ENCODE data around the gene RHBDL1.
"Not testable (repeated sequence)": the region's sequence is repeated elsewhere in the genome, so short reads cannot be mapped to it uniquely, and the experiment has no call there.

The RHBDL1 gene

DNA sequence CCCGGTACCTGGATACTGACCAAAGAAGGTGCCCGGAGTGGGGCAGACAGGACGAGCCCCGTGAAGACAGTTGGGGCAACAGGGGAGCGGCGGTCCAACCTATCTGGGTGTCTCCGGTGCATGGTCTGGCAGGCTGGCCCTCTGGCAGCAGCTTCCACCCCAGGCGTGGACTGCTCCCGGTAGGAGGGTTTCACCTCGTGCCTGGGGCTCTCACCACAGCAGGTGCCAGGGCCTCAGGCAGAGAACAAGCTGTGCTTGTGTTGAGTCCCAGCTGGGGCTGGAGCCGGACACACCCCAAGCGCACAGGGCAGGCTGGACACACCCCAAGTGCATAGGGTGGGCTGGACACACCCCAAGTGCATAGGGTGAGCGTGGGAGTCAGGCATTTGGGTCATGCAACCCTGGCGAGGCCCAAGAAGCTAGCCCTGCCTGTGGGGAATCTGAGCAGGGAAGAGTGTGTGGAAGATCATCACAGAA lies 31.6 kb downstream of the RHBDL1 start:
- DNase-seq (ENCODE audit: low read depth): no peak

DNA sequence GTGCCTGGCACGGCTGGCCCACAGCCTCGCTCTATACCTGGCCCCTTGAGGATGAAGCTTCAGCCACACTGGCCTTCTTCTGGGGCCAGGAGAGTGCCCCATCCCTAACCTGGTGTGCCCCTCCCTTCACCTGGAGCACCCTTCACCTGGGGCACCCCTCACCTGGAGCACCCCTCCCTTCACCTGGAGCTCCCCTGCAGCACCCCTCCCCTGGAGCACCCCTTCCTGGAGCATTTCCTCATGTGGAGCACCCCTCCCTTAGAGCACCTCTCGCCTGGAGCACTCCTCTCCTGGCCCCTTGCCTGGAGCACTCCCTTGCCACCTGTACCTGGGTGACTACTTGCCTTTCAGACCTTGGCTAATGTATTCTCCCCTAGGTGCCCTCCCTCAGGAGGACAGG lies 32.5 kb downstream of the RHBDL1 start:
- DNase-seq (ENCODE audit: low read depth): no peak

DNA sequence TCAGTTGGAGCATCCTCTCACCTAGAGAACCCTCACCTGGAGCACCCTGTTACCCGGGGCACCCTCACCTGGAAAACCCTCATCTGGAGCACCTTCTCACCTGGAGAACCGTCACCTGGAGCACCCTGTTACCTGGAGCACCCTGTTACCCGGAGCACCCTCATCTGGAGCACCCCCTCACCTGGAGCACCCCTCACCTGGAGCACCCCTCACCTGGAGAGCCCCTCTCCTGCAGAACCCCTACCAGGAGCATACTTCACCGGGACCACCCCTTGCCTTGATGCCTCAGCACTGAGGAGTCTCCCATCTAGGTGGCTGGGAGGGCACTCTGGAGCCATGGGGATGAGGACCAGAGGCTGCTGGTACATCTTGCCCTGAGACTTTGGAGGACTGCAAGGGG lies 33.5 kb downstream of the RHBDL1 start:
- no peak for DNase-seq (ENCODE audit: low read depth)

DNA sequence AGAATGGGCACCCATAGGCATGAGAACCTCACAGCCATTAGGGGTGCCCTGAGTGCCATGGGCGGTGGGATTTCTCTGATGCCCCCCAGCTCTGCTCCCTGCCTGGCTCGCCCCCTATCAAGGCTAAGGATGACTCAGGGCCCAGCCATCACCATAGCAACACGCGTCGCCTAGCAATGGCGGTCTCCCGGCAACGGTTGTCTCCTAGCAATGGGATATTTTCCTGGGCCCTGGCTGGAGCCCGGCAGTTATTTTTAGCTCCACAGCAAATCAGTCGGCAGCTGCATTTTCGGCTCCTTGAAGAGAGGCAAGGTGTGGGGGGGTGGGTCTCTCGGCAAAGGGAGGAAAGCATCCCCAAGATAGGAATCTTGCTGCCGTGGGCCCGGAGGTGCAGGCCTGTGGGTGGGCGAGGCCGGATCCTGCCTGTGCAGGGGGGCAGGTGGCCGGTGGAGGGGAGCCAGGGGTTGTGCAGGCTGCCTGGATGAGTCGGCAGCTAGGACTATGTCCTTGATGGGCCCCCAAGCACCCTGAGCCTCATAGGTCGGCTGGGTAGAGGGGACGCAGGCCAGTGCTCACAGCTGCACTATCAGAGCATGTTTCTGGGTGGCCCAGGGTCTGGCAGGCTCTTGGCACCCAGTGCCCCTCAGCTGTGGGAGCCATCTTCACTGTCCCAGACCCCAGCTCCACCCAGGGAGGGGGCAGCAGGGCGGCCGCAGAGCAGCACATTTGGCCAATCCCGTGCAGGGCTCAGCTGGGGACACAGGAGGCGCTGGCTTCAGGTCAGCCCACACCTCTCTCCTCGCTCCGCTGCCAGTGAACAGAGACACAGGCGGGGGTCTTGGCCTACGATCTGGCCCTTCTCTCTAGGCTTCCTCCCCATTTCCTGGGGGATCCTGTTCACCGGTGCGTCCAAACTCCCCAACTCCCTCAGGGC lies 34.4 kb downstream of the RHBDL1 start:
- DNase-seq (ENCODE audit: low read depth): no peak

DNA sequence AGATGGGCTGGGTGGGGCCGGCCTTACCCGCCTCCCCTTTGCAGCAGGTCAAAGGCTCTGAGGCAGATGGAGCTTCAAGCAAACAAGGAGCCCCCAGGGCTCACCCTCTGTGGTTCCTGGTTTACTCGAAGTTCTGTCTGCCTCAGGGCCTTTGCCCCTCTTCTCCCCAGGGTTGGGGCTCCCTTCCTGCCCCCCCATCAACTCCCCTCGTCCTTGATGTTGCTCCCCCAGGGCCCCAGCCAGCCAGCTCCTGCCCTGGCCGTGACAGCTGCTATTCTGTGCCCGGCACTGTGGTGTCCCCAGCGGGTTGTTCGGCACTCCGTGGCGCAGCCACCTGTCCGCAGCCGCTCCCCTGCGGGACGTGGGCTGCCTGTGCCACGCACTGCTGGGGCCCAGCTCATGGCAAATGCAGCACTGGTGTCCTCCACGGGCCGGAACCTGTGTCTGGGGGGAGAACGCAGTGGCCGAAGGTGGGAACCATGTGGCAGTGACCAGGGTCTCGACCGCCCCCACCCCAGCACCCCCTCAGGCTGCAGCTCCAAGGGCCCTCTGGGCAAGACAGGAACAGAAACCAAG lies 35.1 kb downstream of the RHBDL1 start:
- DNase-seq (ENCODE audit: low read depth): no peak

DNA sequence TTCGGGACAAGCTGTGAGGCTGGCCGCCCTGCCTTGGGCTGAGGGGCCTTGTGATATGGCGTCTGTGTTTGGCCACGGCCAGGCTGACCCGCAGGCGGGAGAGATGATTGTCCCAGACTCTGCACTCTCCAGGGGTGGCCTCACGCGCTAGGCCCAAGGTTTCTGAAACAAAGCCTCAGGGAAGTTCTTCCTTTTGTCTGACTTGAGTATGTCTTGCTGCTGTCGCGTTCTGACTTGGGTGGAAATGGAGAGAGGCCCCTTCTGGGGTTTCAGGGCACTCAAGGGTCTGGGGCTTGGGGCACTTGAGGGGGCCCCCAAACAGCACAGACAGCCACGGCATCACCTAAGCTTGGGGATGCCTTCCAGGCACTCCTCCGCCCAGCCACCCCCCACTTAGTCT lies 35.6 kb downstream of the RHBDL1 start:
- no peak for DNase-seq (ENCODE audit: low read depth)

DNA sequence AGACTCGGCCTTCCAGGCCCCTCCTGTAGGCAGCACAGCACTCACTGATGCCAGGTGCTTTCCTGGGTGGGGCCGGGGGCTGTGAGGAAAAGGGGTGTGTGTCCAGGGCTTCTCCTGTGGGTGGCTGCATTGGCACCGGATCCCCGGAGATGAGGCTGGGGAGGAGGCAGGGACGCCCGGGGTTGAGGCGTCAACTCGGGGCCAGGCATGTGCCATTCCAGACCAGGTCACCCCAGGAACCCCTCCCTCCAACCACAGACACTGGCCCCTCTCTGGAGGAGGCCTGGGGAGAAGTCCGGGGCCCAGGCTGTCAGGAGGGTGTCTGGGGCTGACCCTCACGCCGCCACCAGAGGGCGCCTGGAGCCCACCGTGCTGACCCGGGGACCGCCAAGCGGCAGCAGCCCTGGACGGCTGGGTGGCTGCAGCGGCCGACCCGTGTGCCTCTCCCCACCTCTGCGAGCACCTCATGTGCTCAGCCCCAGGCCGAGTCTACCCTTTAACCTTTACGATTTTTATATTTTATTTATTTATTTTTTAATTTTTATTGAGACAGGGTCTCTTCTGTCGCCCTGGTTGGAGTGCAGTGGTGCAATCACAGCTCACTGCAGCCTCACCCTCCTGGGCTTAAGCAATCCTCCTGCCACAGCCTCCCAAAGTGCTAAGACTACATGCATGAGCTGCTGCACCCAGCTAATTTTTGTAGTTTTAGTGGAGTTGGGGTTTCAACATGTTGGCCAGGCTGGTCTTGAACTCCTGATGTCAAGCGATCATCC lies 36.3 kb downstream of the RHBDL1 start:
- peak; percentile 66 for DNase-seq (ENCODE audit: low read depth)

DNA sequence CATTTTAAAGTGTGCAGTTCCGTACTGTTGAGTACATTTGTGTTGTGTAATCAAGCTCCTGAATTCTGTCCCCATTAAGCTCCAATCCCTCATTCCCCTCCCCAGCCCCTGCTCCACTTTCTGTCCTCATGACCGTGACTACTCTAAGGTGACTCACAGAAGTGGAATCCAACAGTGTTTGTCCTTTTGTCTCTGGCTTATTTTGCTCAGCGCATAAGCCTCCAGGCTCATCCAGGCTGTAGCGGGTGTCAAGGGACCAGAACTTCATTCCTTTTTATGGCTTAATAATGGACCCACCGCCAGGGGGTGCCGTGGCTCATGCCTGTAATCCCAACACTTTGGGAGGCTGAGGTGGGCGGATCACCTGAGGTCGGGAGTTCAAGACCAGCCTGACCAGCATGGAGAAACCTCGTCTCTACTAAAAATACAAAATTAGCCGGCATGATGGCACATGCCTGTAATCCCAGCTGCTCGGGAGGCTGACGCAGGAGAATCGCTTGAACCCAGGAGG lies 37.3 kb downstream of the RHBDL1 start:
- DNase-seq (ENCODE audit: low read depth): not testable (repeated sequence)

DNA sequence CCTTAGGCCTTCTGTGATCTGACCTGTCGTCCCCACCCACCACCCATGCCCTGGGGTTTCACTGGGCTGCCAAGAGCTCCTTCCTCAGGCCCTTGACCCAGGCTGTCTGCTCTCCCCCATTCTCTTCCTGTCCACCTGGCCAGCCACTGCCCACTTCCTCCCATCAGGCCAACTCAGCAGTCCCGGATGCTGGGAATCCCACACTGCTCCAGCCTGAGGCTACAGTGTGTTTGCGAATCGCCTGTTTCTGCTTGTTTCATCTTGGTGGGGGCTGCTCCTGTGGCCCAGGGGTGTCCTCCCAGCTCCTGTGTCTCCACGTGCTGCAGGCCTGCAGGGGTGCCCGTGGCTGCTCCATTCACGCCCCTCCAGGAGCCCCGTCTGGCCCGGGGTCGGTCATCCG lies 38.6 kb downstream of the RHBDL1 start:
- DNase-seq (ENCODE audit: low read depth): no peak

DNA sequence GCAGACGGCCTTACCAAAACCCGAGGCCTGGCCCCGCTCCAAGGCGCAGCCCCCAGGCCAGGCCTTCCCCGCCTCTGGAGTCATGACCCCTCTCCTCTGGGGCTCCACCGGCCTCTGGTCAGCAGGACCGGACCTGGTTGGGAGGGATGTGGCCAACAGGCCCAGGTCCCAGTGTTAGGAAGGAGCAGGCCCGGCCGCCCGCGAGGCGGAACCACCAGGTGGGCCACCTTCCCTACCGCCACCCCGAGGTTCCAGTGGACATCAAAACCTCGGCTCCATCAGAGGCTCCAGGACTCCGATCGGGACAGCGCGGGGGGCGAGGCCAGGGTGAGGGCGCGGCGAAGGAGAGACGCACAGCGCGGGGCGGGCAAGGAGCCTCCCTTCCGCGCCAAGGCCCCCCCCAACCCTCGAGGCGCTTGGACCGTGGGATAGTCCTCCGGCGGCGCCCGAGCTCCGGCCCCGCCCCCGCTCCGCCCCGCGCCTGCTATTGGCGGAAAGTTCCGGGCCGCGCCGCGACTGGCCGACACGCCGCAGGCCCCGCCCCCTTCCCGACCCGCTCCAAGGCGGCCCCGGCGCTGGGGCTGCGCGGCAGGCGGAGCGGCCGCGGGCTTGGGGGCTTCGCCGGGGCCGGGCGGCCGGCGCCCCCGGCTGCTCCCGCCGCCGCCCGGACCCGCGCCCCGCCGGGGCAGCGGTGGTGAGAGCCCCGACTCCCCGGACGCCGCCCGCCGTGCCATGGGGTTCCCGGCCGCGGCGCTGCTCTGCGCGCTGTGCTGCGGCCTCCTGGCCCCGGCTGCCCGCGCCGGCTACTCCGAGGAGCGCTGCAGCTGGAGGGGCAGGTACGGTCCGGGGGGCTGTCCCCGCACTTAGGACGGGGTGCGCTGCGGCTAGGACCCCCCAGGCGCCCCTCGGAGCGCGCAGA lies 39.3 kb downstream of the RHBDL1 start, which contains the start of gene METRN:
TSS of gene METRN (plus strand) at position 561 of the 919 bp plus-strand sequence. CDS start at position 733, 172 bp downstream.
- DNase-seq (ENCODE audit: low read depth): peak; percentile 83

DNA sequence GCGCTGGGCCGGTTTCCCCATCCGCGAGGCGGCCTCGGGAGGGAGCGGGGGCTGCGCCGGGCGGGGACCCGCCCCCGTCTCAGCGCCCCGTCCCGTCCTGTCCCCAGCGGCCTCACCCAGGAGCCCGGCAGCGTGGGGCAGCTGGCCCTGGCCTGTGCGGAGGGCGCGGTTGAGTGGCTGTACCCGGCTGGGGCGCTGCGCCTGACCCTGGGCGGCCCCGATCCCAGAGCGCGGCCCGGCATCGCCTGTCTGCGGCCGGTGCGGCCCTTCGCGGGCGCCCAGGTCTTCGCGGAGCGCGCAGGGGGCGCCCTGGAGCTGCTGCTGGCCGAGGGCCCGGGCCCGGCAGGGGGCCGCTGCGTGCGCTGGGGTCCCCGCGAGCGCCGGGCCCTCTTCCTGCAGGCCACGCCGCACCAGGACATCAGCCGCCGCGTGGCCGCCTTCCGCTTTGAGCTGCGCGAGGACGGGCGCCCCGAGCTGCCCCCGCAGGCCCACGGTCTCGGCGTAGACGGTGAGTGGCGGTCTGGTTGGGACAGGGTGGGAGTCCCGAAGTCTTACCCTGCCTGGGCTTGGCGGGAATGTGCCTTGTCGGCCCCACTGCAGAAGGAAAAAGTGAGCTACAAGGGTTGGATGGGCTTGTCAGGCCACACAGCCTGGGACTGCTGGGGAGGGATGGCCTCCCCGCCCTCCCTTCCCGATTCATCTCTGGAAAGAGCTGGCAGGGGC lies 40.2 kb downstream of the RHBDL1 start:
- DNase-seq (ENCODE audit: low read depth): no peak

DNA sequence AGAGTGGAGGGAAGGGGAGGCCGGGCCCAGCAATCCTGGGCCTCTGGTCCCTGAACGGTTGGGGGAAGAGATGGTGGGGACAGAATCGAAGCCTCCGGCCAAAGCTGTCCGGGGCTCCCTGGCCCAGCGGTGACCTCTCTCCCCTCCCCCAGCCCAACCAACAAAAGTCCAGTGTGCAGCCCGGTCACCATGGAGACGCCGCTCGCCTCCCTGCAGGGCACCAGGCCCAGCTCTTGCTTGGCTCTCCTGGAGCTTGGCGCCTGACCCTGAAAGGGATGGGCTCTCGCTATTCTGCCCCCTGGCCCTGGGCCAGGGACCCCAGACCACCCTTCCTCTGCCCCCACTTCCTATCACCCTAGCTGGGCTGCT lies 40.7 kb downstream of the RHBDL1 start:
- DNase-seq (ENCODE audit: low read depth): no peak

DNA sequence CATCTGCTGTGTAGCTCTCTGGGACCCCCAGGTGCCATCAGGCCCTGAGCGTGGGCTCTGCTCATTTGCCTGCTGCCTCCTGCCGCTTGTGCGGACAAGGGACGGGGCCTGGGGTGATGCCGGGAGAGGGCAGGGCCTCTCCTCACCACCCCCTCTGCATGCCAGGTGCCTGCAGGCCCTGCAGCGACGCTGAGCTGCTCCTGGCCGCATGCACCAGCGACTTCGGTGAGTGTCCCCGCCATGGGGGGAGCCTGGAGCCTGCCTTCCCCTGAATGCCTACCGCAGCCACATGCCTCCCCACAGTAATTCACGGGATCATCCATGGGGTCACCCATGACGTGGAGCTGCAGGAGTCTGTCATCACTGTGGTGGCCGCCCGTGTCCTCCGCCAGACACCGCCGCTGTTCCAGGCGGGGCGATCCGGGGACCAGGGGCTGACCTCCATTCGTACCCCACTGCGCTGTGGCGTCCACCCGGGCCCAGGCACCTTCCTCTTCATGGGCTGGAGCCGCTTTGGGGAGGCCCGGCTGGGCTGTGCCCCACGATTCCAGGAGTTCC lies 41.4 kb downstream of the RHBDL1 start:
- no peak for DNase-seq (ENCODE audit: low read depth)

DNA sequence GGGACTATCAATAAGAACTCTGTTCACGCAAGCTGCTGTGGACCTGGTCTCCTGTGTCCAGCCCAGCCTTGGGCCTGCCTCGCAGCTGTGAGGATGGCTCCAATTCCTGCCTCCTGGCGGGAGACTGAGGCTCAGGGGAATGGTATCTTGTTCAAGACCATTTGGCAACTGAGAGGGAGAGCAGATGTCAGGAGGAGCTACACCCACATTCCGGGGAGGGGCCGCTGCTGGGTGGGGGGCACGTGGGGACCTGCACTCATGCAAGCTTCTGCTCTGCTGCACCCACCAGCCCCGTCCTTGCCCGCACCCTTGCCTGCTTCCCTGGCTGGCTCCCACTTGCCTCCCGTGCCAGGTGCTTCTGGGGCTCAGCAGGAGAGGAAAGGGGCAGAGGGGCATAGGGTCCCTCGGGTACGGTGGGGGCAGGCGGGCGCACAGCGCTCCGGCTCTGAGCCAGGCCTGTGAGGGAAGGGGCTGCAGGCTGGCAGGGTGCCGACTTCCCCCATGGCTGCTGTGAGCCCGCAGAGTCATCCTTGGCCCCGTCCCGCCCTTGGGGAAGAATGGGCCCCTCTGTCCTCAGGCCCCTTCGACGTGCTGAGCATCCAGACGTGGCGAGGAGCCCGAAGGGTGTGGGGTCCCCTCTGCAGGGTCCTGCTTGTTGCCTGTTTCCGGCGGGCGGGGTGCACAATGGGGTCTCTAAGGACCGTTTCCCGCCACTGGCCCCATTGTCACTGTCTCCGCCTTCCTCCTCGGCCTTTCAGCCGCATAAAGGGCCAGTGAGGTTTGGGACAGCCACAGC lies 42.2 kb downstream of the RHBDL1 start:
- no peak for DNase-seq (ENCODE audit: low read depth)

DNA sequence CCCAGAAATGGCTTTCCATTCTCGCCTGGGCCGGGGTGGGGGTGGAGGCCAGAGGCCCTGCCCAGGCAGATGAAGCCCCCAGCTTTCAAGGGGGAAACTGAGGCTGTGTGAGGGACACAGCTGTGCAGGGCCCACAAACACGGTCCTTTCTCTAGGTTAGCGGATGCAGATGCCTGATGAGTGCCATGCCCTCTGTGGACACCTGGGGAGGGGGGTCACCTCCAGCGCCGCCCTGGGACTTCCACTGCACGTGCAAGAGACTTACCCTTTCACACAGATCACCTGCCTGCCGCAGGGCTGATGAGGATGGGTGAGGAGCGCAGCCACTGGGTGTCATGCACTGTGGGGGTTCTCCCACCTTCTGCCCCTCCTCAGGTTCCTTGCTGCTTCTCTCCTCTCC lies 42.9 kb downstream of the RHBDL1 start:
- DNase-seq (ENCODE audit: low read depth): no peak

DNA sequence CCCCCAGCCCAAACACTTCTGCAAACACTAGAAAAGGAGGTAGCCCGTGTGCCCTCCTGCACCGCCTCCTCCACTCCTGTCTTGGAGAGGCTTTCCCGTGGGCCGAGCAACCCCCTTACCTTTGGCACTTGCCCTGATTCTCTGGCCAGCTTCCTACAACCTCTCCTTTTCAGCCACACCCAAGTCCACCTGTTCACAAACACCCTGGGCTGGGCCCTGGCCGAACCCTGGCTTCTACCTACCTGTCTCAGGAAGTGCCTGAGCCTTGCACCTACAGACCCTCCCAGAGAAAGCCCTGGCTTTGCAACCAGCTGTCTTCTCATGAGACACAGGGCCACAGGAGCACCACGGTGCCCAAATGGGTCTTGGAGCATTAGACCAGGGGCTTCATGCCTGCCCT lies 43.5 kb downstream of the RHBDL1 start:
- DNase-seq (ENCODE audit: low read depth): no peak

DNA sequence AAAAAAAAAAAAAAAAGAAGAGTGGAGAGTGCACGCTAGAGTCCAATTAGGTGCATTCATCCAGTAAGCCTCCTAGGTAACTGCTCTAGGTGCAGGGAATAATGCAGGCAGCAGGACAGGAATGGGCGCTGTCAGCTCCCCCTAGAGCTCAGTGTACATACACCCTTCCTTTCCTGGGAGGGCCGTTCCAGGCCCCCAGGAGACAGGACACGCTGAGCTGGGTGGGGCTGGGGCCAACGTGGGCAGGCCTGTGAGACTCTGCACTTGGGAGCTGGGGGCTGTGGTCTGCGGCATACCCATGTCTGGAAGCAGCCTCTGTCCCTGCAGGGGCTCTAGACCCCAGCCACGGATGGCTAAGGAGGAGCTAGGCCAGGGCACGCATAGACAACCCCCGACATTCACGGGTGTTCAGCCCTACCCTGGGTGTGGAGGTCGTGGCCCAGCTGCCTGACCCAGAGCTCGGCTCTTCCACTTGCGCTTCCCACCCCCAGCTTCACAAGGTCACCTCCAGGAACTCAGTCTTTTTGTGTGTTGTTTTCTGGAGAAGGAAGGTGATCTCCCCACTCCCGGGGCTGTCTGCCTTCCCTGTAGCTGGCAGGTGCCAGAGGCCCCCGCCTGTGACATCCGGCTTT lies 44.5 kb downstream of the RHBDL1 start:
- DNase-seq (ENCODE audit: low read depth): no peak

DNA sequence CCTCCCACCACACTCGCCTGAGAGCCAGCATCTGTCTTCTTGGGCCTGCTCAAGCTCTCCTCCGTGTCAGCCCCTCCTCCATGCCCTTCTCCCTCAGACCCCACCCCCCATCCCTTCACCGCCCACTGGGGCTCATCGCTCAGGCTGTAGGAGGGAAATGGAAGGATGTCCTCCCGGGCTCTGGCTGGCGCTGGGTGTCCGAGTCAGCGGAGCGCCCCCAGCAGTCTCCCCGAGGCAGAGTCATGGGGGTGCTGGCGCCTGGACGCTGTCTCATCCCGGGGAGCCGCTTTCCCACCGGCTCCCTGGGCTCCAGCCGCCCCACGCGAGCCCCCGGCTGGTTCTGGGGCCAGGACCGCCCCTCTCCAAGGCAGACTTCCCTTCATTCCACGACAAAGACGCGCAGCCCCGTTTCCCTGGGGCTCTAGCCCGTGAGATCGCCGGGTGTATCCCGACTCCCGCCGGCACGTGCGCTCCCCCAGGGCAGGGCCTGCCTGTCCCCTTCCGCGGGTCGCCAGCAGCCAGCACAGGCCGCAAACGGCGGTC lies 45.0 kb downstream of the RHBDL1 start:
- DNase-seq (ENCODE audit: low read depth): no peak
